ENCODE measurements around the gene OLFML3.

OLFML3 gene

GRCh38 chr1:114010433-114011184 is 31.3 kb downstream of the OLFML3 start:
- TF ChIP-seq REST (IDR thresholded peaks at IDR 0.05; ENCODE audit: low read depth) (no peak), TCF12 (IDR thresholded peaks at IDR 0.05; ENCODE audit: low read depth) (no peak), CREB1 (IDR thresholded peaks at IDR 0.05; ENCODE audit: low read depth) (no peak), RAD21 (IDR thresholded peaks at IDR 0.05; ENCODE audit: low read depth) (no peak), TAF1 (IDR thresholded peaks at IDR 0.05; ENCODE audit: low read depth) (no peak), ZBTB7A (IDR thresholded peaks at IDR 0.05; ENCODE audit: low read depth) (no peak), YY1 (IDR thresholded peaks at IDR 0.05; ENCODE audit: low read depth) (no peak), EP300 (IDR thresholded peaks at IDR 0.05; ENCODE audit: borderline replicate concordance) (no peak), MAX (IDR thresholded peaks at IDR 0.05) (no peak), NFIC (IDR thresholded peaks at IDR 0.05) (no peak), USF1 (IDR thresholded peaks at IDR 0.05) (no peak), TEAD4 (IDR thresholded peaks at IDR 0.05) (no peak), EGR1 (IDR thresholded peaks at IDR 0.05) (no peak), CEBPB (IDR thresholded peaks at IDR 0.05) (no peak)

- TF ChIP-seq CEBPB (IDR thresholded peaks at IDR 0.05) (no peak), TAF1 (IDR thresholded peaks at IDR 0.05; ENCODE audit: low read depth) (no peak), YY1 (IDR thresholded peaks at IDR 0.05; ENCODE audit: low read depth) (no peak), NFIC (IDR thresholded peaks at IDR 0.05) (no peak), RAD21 (IDR thresholded peaks at IDR 0.05; ENCODE audit: low read depth) (no peak), USF1 (IDR thresholded peaks at IDR 0.05) (no peak), MAX (IDR thresholded peaks at IDR 0.05) (no peak), REST (IDR thresholded peaks at IDR 0.05; ENCODE audit: low read depth) (no peak), EGR1 (IDR thresholded peaks at IDR 0.05) (no peak), EP300 (IDR thresholded peaks at IDR 0.05; ENCODE audit: borderline replicate concordance) (no peak), CREB1 (IDR thresholded peaks at IDR 0.05; ENCODE audit: low read depth) (no peak), ZBTB7A (IDR thresholded peaks at IDR 0.05; ENCODE audit: low read depth) (no peak), TEAD4 (IDR thresholded peaks at IDR 0.05) (no peak), TCF12 (IDR thresholded peaks at IDR 0.05; ENCODE audit: low read depth) (no peak), FOXM1 (IDR thresholded peaks at IDR 0.05; ENCODE audit: borderline replicate concordance, low read depth) (no peak)
Measured at GRCh38 chr1:114011796-114012195, 32.5 kb downstream of the OLFML3 start.

GRCh38 chr1:114015075-114015474 is 35.8 kb downstream of the OLFML3 start:
- no peak for TF ChIP-seq EGR1 (IDR thresholded peaks at IDR 0.05)
- no peak for TF ChIP-seq REST (IDR thresholded peaks at IDR 0.05; ENCODE audit: low read depth)
- TF ChIP-seq ZBTB7A (IDR thresholded peaks at IDR 0.05; ENCODE audit: low read depth), result no peak
- 0 out of 2 replicates have a peak, but pooled peaks have one; percentile 13 for TF ChIP-seq NFIC (IDR thresholded peaks at IDR 0.05)
- no peak for TF ChIP-seq TEAD4 (IDR thresholded peaks at IDR 0.05)
- TF ChIP-seq YY1 (IDR thresholded peaks at IDR 0.05; ENCODE audit: low read depth), result no peak
- TF ChIP-seq TCF12 (IDR thresholded peaks at IDR 0.05; ENCODE audit: low read depth), result no peak
- TF ChIP-seq RAD21 (IDR thresholded peaks at IDR 0.05; ENCODE audit: low read depth), result no peak
- TF ChIP-seq TAF1 (IDR thresholded peaks at IDR 0.05; ENCODE audit: low read depth), result no peak
- no peak for TF ChIP-seq FOXM1 (IDR thresholded peaks at IDR 0.05; ENCODE audit: borderline replicate concordance, low read depth)
- TF ChIP-seq USF1 (IDR thresholded peaks at IDR 0.05), result no peak
- no peak for TF ChIP-seq MAX (IDR thresholded peaks at IDR 0.05)
- TF ChIP-seq CEBPB (IDR thresholded peaks at IDR 0.05), result no peak
- peak; percentile 24; the same call in 1 of the 2 replicates for TF ChIP-seq EP300 (IDR thresholded peaks at IDR 0.05; ENCODE audit: borderline replicate concordance)
- TF ChIP-seq CREB1 (IDR thresholded peaks at IDR 0.05; ENCODE audit: low read depth), result no peak
